ENCODE measurements around the gene OXSR1. TPM values are rescaled to one million over a fixed set of nuclear protein-coding genes. Genes with fewer than 3 reads are reported as not detected.

The OXSR1 gene
- total RNA-seq, 1 donor from 2014 or later = 41.1 TPM

GRCh38 chr3:38212141-38212540, 46.8 kb downstream of the OXSR1 start:
- Mint-ChIP-seq H3K9me3 (no peaks in the 10 kb centered on the region), H3K36me3 (peaks cover 29% of the 10 kb centered on the region), H3K27ac (no peak overlapping the region), H3K4me3 (no peak overlapping the region), H3K4me1 (ENCODE audit: unreplicated experiment) (no peaks in the 10 kb centered on the region), H3K27me3 (no peaks in the 10 kb centered on the region)
- DNase-seq (ENCODE audit: extremely low spot score, unreplicated experiment) = no peak
- TF ChIP-seq CTCF (conservative IDR thresholded peaks at IDR 0.05) = no peak

DNA sequence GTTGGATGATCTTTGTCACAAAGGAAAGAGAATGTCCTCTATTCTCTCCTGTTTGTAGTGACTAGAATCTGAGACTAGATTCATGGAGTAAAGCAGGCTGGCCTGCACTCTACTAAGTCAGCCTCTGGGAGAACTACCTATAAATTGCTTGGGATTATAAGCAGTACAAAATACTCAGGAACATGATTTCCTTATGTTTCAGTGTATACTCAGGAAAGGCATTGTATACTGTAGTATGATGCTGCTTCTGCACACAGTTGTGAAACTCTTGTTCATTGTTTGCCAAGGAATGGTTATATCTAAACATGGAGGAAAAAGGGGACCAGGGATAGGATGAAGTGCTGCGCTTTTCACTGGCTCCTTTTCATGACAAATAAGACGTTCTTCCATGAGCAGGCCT, 49.2 kb downstream of the OXSR1 start:
- no peaks in the 10 kb centered on the region for H3K4me1 Mint-ChIP-seq (ENCODE audit: unreplicated experiment)
- H3K9me3 Mint-ChIP-seq = no peaks in the 10 kb centered on the region
- H3K27ac Mint-ChIP-seq = no peak overlapping the region
- no peaks in the 10 kb centered on the region for H3K27me3 Mint-ChIP-seq
- H3K36me3 Mint-ChIP-seq = peaks cover 38% of the 10 kb centered on the region
- H3K4me3 Mint-ChIP-seq = no peak overlapping the region
- TF ChIP-seq CTCF (conservative IDR thresholded peaks at IDR 0.05) = no peak
- DNase-seq (ENCODE audit: extremely low spot score, unreplicated experiment) = no peak

GRCh38 chr3:38219609-38220197, 54.4 kb downstream of the OXSR1 start:
- Mint-ChIP-seq H3K4me3 (no peak overlapping the region), H3K36me3 (peaks cover 42% of the 10 kb centered on the region), H3K27ac (no peak overlapping the region), H3K9me3 (no peaks in the 10 kb centered on the region), H3K4me1 (ENCODE audit: unreplicated experiment) (no peaks in the 10 kb centered on the region), H3K27me3 (no peaks in the 10 kb centered on the region)
- no peak for TF ChIP-seq CTCF (conservative IDR thresholded peaks at IDR 0.05)
- DNase-seq (ENCODE audit: extremely low spot score, unreplicated experiment) = no peak

DNA sequence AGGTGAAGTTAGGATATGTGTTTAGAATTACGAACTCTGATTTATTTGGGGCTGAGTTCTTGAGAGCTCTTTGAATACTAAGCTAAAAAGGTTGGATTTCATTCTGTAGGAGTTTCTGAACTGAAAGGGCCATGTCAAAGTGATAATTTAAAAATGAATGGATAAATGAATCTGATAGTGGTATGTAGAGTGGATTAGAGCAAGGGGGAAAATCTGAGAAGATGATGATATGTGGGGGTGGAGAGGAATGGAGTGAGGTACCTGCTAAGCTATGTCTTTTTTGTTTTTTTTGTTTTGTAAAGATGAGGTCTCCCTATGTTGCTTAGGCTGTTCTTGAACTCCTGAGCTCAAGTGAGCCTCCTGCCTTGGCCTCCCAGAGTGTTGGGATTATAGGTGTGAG, 55.7 kb downstream of the OXSR1 start:
- Mint-ChIP-seq H3K36me3 (peaks cover 47% of the 10 kb centered on the region), H3K27me3 (no peaks in the 10 kb centered on the region), H3K4me1 (ENCODE audit: unreplicated experiment) (no peaks in the 10 kb centered on the region), H3K4me3 (no peak overlapping the region), H3K27ac (no peak overlapping the region), H3K9me3 (no peaks in the 10 kb centered on the region)
- no peak for TF ChIP-seq CTCF (conservative IDR thresholded peaks at IDR 0.05)
- DNase-seq (ENCODE audit: extremely low spot score, unreplicated experiment) = no peak

- Mint-ChIP-seq H3K9me3 (no peaks in the 10 kb centered on the region), H3K4me1 (ENCODE audit: unreplicated experiment) (no peaks in the 10 kb centered on the region), H3K27ac (no peak overlapping the region), H3K36me3 (peaks cover 40% of the 10 kb centered on the region), H3K27me3 (no peaks in the 10 kb centered on the region), H3K4me3 (no peak overlapping the region)
- no peak for TF ChIP-seq CTCF (conservative IDR thresholded peaks at IDR 0.05)
- no peak for DNase-seq (ENCODE audit: extremely low spot score, unreplicated experiment)
These were observed 56.8 kb downstream of the OXSR1 start for GRCh38 chr3:38222032-38222634.
